NCI-H82 treated with DMSO at 0.1 percent for 48 hours (cell line): Measurements from ENCODE around the gene EIF5A.
A peak's percentile ranks its signal among the peaks of the same experiment; 100 is the strongest.

Experiments used
- DNase-seq: peaks from one replicate; lab custom pipeline; 2025; ENCODE audit not compliant: unreplicated experiment; lab: John Stamatoyannopoulos, UW

EIF5A gene

GRCh38 chr17:7354262-7354843 lies 46.9 kb downstream of the EIF5A start:
- no peak for DNase-seq

GRCh38 chr17:7355053-7355452 lies 47.6 kb downstream of the EIF5A start, which contains the start of gene TMEM95:
TSS of gene TMEM95 (plus strand) at chr17:7355156. CDS start at chr17:7355205, 49 bp downstream.
- DNase-seq: no peak

- no peak for DNase-seq
These were observed 48.1 kb downstream of the EIF5A start for GRCh38 chr17:7355573-7355972.

DNA sequence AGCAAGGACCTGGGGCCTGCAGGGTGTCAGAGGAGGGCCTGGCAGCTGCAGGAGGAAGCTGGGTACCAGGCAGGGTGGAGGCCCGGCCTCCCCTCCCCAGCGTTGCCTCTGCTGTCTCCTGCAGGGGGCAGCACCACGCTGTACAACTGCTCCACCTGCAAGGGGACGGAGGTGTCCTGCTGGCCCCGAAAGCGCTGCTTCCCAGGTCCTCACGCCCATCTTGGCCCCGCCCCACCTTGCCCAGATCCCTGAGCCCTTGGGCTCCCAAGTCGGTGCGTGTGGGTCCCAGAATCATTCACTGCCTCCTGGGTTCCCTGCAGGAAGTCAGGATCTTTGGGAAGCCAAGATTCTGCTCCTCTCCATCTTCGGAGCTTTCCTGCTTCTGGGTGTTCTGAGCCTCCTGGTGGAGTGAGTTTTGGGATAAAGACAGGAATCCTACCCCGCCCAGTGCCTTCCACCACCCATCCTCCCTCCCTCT lies 48.7 kb downstream of the EIF5A start:
- peak; percentile 30 for DNase-seq

GRCh38 chr17:7356756-7357155 lies 49.3 kb downstream of the EIF5A start:
- no peak for DNase-seq

GRCh38 chr17:7357381-7357780 lies 50.0 kb downstream of the EIF5A start:
- DNase-seq: no peak

DNA sequence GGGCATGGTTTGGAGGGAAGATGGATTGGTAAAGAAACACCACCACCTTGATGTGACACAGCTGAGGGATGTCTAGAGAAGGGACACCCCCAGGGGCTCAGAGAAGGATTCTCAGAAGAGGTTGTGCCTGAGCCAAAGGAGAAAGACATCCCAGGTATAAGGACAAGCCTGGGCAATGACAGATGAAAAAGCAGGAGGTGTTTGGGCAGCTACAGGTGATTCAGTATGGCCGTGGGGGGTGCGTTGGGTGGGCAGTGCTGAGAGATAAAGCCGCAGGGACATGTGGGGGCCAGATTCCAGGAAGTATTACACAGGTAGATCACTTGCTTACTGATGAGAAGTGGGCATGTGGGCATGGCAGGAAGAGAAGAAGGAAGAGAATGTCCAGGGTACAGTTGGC lies 54.5 kb downstream of the EIF5A start:
- DNase-seq: no peak
